ENCODE measurements around the gene DDX56.
"Not testable (repeated sequence)": the region's sequence is repeated elsewhere in the genome, so short reads cannot be mapped to it uniquely, and the experiment has no call there.

The DDX56 gene

DNA sequence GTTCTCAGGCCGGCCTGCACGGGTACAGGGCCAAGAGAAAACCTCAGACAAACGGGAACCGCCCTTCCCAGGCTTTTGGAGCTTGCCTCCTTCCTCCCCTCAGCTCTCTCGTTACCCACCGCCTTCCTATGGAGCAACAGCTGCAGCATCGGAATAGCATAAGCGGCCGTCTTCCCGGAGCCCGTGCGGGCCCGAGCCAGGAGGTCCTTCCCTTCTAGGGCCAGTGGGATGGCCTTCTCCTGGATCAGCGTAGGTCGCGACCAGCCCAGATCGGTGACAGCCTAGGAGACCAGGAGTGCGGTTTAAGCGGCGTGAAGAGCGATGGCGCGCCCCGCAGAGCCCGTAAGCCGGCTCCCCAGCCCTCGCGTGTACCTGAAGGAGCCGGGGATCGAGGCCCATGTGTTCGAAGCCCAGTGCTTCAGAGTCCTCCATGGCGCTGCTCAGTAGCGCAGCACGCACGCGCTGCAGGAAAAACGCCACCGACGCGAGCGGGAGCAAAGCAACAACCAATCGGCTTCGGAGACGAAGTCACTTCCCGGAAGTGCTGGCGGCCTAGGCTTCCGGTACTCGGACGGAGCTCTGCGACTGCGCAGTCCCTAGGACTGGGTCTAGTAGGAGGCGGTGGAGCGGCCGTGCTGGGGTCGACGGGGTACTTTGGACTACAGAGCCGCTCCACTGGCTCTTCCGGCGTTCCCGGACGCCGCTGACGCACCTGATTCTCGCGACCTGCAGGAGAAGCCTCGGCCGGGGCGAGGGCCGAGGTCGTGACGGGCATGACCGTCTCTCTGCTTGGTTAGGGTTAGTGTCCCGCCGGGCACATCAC lies at the start of gene DDX56:
TSS of gene DDX56 (minus strand) at position 445 of the 823 bp plus-strand sequence. CDS start at position 432, 13 bp downstream.
- peak; percentile 96 for DNase-seq

GRCh38 chr7:44622342-44623151 lies 48.8 kb upstream of the DDX56 start:
- peak; percentile 64 for DNase-seq

DNA sequence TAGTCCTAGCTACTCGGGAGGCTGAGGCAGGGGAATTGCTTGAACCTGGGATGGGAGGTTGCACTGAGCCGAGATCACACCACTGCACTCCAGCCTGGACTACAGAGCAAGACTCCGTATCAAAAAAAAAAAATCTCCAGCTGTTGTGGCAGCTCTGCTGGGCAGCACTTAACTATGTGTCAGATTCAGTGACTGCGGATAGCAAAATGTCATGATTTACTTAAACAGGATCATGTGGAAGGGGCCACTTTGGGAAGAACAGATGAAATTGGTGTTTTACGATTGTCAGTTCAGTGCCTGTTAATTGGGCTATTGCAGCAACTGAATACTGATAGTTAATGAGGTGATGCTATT lies 48.0 kb upstream of the DDX56 start:
- no peak for DNase-seq

DNA sequence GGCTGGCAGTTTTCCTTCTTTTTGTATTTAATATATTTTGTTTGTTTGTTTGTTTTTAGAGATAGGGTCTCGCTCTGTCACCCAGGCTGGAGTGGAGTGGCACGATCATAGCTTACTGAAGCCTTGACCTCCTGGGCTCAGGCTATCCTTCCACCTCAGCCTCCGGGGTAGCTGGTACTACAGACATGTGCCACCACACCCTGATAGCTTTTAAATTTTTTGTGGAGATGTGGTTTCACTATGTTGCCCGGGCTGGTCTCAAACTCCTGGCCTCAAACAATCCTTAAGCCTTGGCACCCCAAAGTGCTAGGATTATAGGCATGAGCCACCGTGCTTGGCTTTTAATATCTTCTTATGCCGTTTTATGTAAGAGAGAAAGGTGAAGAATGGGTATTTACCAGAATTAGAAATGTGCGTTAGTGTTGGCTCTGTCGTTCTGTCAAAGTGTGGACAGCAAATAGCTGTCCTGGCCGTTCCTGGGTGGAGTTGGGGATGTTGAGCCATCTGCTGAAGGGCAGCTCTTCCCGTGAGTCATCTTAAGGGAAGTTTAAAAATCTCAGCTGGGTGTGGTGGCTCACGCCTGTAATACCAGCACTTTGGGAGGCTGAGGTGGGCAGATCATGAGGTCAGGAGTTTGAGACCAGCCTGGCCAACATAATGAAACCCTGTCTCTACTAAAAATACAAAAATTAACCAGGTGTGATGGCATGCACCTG lies 47.5 kb upstream of the DDX56 start:
- DNase-seq = no peak

DNA sequence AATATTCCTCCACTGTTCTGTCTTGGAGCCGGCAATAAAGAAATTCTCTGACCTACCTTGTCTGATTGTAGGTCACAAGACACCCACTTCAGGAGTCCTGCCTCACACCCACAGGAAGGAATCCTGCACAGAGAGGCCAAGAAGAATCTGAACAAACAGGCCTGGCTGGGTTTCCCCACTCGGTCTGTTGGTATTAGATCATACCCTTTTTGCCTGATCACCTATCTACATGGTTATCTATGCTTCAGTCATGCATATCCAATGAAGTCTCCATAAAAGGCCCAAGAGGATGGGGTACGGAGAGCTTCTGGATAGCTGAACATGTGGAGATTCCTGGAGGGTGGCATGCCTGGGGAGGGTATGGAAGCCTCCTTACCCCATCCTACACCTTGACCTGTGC lies 45.0 kb upstream of the DDX56 start:
- DNase-seq = peak; percentile 51

DNA sequence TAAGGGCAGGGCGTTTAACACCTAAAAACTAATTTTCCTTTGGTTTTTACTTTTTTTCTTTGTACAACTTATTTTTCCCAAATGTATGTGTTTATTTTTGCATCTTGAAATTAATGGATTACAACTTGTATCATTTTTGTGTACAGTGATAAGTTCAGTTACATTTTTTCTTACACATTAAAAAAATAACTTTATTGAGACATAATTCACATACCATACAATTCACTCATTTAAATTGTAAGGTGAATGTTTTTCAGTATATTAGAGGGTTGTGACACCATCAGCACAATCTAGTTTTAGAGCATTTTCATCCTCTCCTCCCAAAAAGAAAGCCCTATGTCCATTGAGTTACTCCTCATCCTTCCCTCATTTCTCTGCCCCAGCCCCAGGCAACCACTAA lies 44.3 kb upstream of the DDX56 start:
- no peak for DNase-seq

DNA sequence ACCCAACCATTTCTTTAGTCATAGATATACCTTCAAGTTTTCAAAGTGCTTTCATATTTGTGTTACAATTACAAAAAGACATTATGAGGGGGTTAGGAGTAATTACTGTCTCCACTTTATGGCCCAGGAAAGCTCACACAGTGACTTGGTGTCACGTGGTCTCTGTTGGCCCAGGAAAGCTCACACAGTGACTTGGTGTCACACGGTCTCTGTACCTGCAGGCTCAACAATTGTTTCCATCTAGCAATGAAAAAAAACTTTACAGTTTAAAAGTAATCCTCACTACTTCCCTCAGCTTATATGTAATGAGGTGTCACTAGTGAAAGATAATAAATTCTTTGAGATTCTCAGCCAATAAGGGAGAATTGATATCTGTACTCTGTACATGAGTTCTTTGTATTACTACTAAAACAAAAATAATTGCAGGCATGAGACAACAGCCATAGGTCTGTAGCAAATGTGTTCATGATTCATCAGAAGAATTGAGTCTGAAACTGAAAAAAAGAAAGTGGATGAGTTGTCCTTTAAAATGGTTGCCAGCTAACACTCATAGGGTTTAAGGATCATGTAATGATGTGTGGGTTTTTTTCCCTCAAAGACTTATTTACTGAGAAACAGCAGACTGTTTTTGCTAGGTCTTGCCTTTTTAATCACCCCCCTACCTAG lies 43.6 kb upstream of the DDX56 start:
- DNase-seq = peak; percentile 59

GRCh38 chr7:44616545-44616944 lies 42.8 kb upstream of the DDX56 start:
- DNase-seq = no peak

DNA sequence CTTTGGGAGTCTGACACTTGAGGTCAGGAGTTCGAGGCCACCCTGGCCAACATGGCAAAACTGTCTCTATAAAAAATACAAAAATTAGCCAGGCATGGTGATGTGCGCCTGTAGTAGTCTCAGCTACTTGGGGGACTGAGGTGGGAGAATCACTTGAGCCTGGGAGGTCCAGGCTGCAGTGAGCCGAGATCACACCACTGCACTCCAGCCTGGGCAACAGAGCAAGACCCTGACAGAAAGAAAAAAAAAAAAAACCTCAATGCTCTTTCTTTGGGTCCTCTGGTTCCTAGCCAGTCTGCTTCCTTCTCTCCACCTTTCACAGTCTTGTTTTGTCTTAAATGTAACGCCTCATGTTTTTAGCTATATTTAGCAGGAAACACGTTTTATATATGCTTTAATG lies 42.1 kb upstream of the DDX56 start:
- DNase-seq = no peak

DNA sequence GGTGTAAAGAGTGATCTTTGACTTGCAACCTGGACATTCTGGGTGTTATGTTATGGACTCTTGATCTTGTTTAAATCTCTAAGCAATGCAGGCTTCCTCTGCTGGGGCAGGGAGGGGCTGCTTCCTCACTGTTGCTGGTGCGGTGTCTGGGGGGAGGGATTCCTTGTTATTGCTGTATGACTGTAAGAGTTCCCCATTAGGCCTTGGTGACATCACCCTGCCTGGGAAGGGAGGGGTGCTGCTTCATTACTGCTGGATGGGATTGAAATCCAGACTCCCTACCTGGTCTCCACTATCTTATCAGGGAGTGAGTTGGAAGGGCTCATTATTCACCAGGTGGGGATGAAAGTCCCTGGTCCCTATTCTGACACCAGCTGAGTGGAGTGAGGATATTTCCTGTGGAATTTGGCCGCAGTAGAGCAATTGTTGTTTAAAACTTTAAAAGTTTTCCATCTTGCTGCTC lies 41.5 kb upstream of the DDX56 start:
- no peak for DNase-seq

- no peak for DNase-seq
Observed at GRCh38 chr7:44609829-44610228, 36.1 kb upstream of the DDX56 start.

GRCh38 chr7:44608916-44609648 lies 35.4 kb upstream of the DDX56 start:
- DNase-seq = no peak

- no peak for DNase-seq
Observed at GRCh38 chr7:44607141-44608068, 33.7 kb upstream of the DDX56 start.

- peak; percentile 99 for DNase-seq
Observed at GRCh38 chr7:44606341-44607140, 32.8 kb upstream of the DDX56 start, which contains the start of gene OGDH. Gene OGDH, plus strand, starts transcription at chr7:44606627. Its CDS starts 17,717 bp downstream, at chr7:44624344.

GRCh38 chr7:44604941-44605340 lies 31.2 kb upstream of the DDX56 start:
- DNase-seq = no peak

- DNase-seq = no peak
Observed at GRCh38 chr7:44603193-44603592, 29.5 kb upstream of the DDX56 start.

DNA sequence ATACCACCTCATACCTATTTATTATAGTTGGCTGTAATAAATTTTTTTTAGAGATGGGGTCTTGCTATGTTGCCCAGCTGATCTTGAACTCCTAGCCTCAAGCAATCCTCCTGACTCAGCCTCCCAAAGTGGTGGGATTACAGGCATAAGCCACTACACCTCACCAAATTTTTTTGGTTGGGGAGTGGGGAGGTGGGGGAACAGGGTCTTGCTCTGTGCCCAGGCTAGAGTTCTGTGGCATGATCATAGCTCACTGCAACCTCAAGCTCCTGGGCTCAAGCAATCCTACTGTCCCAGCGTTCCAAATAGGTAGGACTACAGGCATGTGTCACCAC lies 28.8 kb upstream of the DDX56 start:
- no peak for DNase-seq

GRCh38 chr7:44599222-44599621 lies 25.5 kb upstream of the DDX56 start:
- DNase-seq = no peak

DNA sequence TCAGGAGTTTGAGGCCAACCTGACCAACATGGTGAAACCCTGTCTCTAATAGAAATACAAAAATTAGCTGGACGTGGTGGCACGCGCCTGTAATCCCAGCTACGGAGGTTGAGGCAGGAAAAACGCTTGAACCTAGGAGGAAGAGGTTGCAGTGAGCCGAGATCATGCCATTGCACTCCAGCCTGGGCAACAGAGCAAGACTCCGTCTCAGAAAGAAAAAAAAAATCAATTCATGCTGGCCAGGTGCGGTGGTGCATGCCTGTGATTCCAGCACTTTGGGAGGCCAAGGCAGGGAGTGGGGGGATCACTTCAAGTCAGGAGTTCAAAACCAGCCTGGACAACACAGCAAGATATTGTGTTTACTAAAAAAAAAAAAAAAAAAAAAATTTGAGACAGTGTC lies 23.5 kb upstream of the DDX56 start:
- not testable (repeated sequence) for DNase-seq

Data from stimulated activated CD4-positive, alpha-beta T cell treated with anti-CD3 and anti-CD28 coated beads, Interleukin-4, amount 100 ng/mL, for 24 hours (primary cell).